SW 1271 (cell line): ENCODE measurements around the gene CEL.

Experiments used
- DNase-seq, 2 experiments: peaks; one replicate each; lab custom pipeline; 2025; lab: John Stamatoyannopoulos, UW

CEL gene

GRCh38 chr9:133117271-133118178 is 55.7 kb downstream of the CEL start:
- no peak for DNase-seq

GRCh38 chr9:133118179-133118520 is 56.4 kb downstream of the CEL start:
- no peak for DNase-seq

DNA sequence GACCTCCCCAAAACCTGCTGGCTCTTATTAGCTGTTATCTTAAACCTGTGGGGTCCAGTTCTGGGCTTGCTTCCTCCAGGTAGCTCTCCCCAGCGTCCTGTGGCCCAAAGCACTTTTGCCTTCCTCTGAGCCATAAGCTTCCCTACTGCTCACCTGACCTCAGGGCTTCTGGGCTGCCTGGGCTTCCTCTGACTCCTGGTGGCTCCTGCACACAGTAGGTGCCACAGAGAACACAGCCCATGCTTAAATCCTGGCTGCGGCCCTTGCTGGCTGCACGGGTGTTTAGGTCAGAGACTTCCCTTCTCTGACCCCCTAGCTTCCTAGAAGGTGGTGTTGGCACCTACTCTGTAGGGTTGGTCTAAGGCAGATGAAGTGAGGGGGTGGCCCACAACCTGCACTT is 56.8 kb downstream of the CEL start:
- no peak for DNase-seq

- no peak for DNase-seq
These were observed 57.5 kb downstream of the CEL start for GRCh38 chr9:133119103-133119845.

DNA sequence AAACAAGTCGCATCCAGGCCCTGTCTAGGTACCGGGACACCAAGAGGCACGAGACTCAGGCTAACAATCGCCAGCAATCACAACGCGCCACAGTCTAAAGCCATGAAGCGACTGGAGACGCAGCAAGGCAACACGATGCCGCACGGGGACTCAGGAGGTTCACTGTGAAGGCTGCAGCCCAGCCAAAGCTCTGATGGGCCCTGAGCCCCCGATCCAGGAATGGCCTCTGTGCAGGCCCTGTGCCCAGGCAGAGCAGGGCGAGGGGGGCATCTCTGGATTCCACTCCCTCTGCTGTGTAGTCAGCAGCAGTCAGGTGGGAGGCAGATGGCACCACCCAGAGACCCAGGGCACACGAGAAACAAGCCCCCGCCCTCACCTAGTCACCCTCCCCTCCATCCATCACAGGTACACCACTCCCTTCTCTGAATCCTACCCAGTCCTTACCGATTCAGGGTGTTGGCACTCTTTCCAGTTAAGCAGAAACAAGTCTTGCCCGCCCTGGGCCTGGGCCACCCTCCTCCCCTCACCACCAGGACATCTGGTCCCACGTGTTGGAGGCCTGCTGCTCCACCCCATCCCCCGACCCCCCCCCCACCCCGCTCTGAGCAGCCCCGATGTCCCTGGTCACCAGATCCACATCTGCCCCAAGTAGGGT is 58.2 kb downstream of the CEL start:
- no peak for DNase-seq

- DNase-seq, result no peak
These were observed 58.9 kb downstream of the CEL start for GRCh38 chr9:133120501-133121197.
